Liver (tissue), 3 donors: ENCODE data around the gene PARP14.

Experiments used
- EGR1 ChIP-seq, 2 donors: IDR thresholded peaks; 2 replicates each; pipeline ENCODE4 v1.6.1; 2016 to 2018; ENCODE audit warnings: antibody characterized with exemption in 2 of 2, low read depth in 2 of 2
- FOXA2 ChIP-seq: IDR thresholded peaks from 2 replicates; pipeline ENCODE4 v1.6.1; 2016; ENCODE audit warnings: antibody characterized with exemption
- GABPA ChIP-seq, 2 donors: IDR thresholded peaks in 1 of 2; conservative IDR thresholded peaks in 1 of 2; 2 replicates each; pipeline ENCODE4 v1.6.1; 2016; ENCODE audit warnings: antibody characterized with exemption in 2 of 2, mild to moderate bottlenecking in 1 of 2, moderate library complexity in 1 of 2
- HNF4A ChIP-seq, 2 donors: conservative IDR thresholded peaks; 2 replicates each; pipeline ENCODE4 v1.6.1; 2016; ENCODE audit warnings: antibody characterized with exemption in 2 of 2, mild to moderate bottlenecking in 2 of 2
- JUND ChIP-seq, 2 donors: IDR thresholded peaks; 2 replicates each; pipeline ENCODE4 v1.6.1; 2016; ENCODE audit warnings: antibody characterized with exemption in 2 of 2
- RAD21 ChIP-seq, 2 donors: IDR thresholded peaks; 2 replicates each; pipeline ENCODE4 v1.6.1; 2016; ENCODE audit warnings: antibody characterized with exemption in 2 of 2, mild to moderate bottlenecking in 2 of 2
- RXRA ChIP-seq, 2 donors: IDR thresholded peaks; 2 replicates each; pipeline ENCODE4 v1.6.1; 2017 to 2018; ENCODE audit warnings: antibody characterized with exemption in 2 of 2, mild to moderate bottlenecking in 1 of 2
- SP1 ChIP-seq: IDR thresholded peaks from 2 replicates; pipeline ENCODE4 v1.6.1; 2018; ENCODE audit warnings: antibody characterized with exemption, mild to moderate bottlenecking
- TAF1 ChIP-seq: conservative IDR thresholded peaks from 2 replicates; pipeline ENCODE4 v1.6.1; 2016; ENCODE audit warnings: antibody characterized with exemption, mild to moderate bottlenecking
- YY1 ChIP-seq: IDR thresholded peaks from 2 replicates; pipeline ENCODE4 v1.6.1; 2016; ENCODE audit warnings: antibody characterized with exemption, mild to moderate bottlenecking
- TF ChIP-seq, protein P1 (sequence below): fragments of 150-350 bp; IDR thresholded peaks from 2 replicates; pipeline ENCODE4 v1.5.1; 2017; ENCODE audit warnings: improper control_type of control experiment, low read depth, low read length; ENCODE audit not compliant: missing input control
- TF ChIP-seq, protein P2 (sequence below): IDR thresholded peaks from 2 replicates; pipeline ENCODE4 v1.6.1; 2016; ENCODE audit warnings: antibody characterized with exemption, mild to moderate bottlenecking
- TF ChIP-seq, protein P3 (sequence below): IDR thresholded peaks from 2 replicates; pipeline ENCODE4 v1.6.1; 2016; ENCODE audit warnings: antibody characterized with exemption
- TF ChIP-seq, protein P4 (sequence below): IDR thresholded peaks from 2 replicates; pipeline ENCODE4 v1.6.1; 2016; ENCODE audit warnings: antibody characterized with exemption
- donor health status: healthy.
- donor health status: healthy.

DNA sequence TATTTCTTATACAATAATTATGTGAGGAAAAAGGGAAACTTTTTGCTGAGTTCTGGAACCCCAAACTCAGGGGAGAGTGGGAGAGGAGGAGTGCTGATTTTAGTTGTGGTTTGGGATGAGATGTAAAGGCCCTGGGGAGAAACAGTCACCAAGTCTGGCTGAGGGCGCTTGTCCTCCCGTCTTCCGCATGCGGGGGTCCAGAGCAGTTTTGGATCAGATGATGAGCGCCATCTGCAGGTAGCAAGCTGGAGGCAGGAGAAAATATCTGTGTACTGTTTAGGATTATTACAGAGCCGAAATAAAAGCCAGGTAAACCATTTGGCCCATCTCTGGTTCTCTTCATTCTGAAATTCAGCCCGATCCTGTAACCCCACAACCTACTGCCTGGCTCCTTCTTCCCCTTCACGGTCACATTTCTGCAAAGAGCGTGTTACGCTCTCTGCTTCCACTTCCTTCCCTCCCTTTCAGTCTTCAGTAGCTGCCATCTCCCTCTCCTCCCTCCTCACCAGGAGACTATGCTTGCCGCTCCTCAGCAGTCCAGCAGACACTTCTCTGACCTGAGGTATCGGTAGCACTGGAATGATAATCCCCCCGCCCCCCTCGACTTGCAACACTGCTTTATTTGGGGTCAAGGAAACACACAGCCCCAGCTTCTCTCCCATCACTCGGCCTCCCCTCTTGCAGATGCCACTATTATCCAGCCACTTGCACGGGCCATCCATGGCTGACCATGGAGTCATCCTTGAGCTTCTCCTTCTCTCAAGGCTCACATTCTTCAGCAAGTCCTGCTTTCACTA, 1.4 kb upstream of the PARP14 start:
- TF ChIP-seq, protein P1, sequence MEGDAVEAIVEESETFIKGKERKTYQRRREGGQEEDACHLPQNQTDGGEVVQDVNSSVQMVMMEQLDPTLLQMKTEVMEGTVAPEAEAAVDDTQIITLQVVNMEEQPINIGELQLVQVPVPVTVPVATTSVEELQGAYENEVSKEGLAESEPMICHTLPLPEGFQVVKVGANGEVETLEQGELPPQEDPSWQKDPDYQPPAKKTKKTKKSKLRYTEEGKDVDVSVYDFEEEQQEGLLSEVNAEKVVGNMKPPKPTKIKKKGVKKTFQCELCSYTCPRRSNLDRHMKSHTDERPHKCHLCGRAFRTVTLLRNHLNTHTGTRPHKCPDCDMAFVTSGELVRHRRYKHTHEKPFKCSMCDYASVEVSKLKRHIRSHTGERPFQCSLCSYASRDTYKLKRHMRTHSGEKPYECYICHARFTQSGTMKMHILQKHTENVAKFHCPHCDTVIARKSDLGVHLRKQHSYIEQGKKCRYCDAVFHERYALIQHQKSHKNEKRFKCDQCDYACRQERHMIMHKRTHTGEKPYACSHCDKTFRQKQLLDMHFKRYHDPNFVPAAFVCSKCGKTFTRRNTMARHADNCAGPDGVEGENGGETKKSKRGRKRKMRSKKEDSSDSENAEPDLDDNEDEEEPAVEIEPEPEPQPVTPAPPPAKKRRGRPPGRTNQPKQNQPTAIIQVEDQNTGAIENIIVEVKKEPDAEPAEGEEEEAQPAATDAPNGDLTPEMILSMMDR: peak; percentile 88
- TF ChIP-seq GABPA (IDR thresholded peaks at IDR 0.05 in 1 of 2, conservative IDR thresholded peaks at IDR 0.05 in 1 of 2): no peak
- TF ChIP-seq RXRA (IDR thresholded peaks at IDR 0.05): peak in 1 of 2 donors; percentile 10
- TF ChIP-seq EGR1 (IDR thresholded peaks at IDR 0.05; ENCODE audit: low read depth in 2 of 2): no peak
- TF ChIP-seq, protein P2, sequence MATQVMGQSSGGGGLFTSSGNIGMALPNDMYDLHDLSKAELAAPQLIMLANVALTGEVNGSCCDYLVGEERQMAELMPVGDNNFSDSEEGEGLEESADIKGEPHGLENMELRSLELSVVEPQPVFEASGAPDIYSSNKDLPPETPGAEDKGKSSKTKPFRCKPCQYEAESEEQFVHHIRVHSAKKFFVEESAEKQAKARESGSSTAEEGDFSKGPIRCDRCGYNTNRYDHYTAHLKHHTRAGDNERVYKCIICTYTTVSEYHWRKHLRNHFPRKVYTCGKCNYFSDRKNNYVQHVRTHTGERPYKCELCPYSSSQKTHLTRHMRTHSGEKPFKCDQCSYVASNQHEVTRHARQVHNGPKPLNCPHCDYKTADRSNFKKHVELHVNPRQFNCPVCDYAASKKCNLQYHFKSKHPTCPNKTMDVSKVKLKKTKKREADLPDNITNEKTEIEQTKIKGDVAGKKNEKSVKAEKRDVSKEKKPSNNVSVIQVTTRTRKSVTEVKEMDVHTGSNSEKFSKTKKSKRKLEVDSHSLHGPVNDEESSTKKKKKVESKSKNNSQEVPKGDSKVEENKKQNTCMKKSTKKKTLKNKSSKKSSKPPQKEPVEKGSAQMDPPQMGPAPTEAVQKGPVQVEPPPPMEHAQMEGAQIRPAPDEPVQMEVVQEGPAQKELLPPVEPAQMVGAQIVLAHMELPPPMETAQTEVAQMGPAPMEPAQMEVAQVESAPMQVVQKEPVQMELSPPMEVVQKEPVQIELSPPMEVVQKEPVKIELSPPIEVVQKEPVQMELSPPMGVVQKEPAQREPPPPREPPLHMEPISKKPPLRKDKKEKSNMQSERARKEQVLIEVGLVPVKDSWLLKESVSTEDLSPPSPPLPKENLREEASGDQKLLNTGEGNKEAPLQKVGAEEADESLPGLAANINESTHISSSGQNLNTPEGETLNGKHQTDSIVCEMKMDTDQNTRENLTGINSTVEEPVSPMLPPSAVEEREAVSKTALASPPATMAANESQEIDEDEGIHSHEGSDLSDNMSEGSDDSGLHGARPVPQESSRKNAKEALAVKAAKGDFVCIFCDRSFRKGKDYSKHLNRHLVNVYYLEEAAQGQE: no peak
- no peak for TF ChIP-seq SP1
- TF ChIP-seq TAF1: no peak
- TF ChIP-seq, protein P3, sequence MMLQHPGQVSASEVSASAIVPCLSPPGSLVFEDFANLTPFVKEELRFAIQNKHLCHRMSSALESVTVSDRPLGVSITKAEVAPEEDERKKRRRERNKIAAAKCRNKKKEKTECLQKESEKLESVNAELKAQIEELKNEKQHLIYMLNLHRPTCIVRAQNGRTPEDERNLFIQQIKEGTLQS: no peak
- no peak for TF ChIP-seq FOXA2
- TF ChIP-seq RAD21 (IDR thresholded peaks at IDR 0.05): peak; percentile 95
- TF ChIP-seq, protein P4, sequence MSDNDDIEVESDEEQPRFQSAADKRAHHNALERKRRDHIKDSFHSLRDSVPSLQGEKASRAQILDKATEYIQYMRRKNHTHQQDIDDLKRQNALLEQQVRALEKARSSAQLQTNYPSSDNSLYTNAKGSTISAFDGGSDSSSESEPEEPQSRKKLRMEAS: no peak
- TF ChIP-seq JUND (IDR thresholded peaks at IDR 0.05): no peak
- no peak for TF ChIP-seq YY1
- peak in 1 of 2 donors; percentile 19 for TF ChIP-seq HNF4A (conservative IDR thresholded peaks at IDR 0.05)
